Stimulated activated CD8-positive, alpha-beta memory T cell treated with anti-CD3 and anti-CD28 coated beads, Interleukin-7, amount 100 ng/mL, for 24 hours (primary cell): ENCODE results near the gene DLGAP4.

Experiments used
- DNase-seq: peaks from one replicate; pipeline ENCODE4 v3.0.0-alpha.2; 2020; ENCODE audit warnings: low read depth

Gene DLGAP4, protein sequence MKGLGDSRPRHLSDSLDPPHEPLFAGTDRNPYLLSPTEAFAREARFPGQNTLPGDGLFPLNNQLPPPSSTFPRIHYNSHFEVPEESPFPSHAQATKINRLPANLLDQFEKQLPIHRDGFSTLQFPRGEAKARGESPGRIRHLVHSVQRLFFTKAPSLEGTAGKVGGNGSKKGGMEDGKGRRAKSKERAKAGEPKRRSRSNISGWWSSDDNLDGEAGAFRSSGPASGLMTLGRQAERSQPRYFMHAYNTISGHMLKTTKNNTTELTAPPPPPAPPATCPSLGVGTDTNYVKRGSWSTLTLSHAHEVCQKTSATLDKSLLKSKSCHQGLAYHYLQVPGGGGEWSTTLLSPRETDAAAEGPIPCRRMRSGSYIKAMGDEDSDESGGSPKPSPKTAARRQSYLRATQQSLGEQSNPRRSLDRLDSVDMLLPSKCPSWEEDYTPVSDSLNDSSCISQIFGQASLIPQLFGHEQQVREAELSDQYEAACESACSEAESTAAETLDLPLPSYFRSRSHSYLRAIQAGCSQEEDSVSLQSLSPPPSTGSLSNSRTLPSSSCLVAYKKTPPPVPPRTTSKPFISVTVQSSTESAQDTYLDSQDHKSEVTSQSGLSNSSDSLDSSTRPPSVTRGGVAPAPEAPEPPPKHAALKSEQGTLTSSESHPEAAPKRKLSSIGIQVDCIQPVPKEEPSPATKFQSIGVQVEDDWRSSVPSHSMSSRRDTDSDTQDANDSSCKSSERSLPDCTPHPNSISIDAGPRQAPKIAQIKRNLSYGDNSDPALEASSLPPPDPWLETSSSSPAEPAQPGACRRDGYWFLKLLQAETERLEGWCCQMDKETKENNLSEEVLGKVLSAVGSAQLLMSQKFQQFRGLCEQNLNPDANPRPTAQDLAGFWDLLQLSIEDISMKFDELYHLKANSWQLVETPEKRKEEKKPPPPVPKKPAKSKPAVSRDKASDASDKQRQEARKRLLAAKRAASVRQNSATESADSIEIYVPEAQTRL

DNA sequence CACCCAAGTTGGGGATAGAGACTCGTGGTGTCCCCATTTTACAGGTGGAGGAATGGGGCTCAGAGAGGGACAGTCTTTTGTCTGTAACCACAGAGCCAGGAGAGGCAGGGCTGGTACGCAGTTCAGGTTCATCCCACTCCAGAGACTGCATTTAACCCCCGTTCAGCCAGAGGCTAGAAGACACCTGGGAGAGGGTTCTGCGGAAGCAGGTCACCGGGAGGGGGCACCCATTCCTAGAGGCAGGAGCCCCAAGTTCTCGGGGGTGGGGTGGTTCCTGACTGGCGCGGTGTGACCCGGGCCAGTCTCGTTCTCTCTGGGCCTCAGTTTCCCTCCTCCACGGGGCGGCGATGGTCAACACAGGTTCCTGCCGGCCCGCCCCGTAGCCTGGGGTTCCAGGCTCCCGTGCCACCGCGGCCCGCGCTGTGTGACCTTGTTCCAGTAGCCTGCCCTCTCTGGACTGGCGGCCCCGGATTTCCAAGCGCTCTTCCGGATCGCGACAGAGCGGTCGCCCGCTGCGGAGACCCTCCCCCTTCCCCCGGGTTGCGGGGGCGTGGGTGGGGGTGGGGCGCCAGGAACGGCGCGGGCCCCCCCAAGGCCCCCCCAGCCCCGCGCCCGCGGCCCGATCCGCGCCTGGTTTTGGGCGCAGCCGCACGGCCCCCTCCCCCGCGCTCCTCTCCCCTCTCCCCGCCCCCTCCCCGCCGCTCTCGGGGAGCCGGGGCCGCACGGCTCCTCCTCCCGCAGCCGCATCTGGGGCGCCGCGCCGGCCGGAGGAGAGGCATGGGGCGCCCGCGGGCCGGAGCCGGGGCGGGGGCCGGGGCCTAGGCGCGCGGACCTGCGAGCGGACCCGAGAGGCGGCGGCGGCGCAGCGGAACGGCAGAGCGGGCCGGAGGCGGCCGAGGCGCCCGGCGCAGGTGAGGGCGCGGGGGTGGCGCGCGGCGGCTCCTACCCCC is at the start of gene DLGAP4:
DLGAP4 (plus strand) TSS at position 738 of the 950 bp plus-strand sequence. CDS start 125,379 bp downstream, outside the sequence.
- DNase-seq: no peak

- no peak for DNase-seq
These were observed 46.7 kb upstream of the DLGAP4 start for GRCh38 chr20:36259177-36260061.

GRCh38 chr20:36260316-36260715 is 45.8 kb upstream of the DLGAP4 start:
- DNase-seq: no peak

GRCh38 chr20:36261389-36262105 is 44.6 kb upstream of the DLGAP4 start:
- no peak for DNase-seq

GRCh38 chr20:36262440-36262839 is 43.7 kb upstream of the DLGAP4 start:
- no peak for DNase-seq

- DNase-seq: no peak
These were observed 41.5 kb upstream of the DLGAP4 start for GRCh38 chr20:36264426-36265246.

DNA sequence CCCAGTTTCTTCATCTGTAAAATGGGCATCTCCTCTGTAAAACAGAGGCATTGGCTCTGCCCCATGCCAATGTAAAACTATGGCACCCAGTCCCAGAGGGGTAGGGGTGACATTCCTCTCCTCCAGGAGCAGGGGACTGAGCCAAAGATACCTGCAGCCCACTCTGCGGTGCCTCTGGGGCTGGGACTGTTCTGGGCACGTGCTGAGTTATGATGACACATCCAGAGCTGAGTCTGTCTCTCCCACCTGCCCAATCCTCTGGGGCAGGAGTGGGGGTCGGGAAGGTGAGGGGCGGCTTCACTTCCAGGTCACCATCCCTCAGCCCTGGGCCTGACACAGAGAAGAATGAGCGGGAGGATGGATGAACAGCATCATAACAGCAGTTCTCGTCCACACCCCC is 40.0 kb upstream of the DLGAP4 start:
- no peak for DNase-seq

- DNase-seq: no peak
These were observed 38.3 kb upstream of the DLGAP4 start for GRCh38 chr20:36267605-36268381.

DNA sequence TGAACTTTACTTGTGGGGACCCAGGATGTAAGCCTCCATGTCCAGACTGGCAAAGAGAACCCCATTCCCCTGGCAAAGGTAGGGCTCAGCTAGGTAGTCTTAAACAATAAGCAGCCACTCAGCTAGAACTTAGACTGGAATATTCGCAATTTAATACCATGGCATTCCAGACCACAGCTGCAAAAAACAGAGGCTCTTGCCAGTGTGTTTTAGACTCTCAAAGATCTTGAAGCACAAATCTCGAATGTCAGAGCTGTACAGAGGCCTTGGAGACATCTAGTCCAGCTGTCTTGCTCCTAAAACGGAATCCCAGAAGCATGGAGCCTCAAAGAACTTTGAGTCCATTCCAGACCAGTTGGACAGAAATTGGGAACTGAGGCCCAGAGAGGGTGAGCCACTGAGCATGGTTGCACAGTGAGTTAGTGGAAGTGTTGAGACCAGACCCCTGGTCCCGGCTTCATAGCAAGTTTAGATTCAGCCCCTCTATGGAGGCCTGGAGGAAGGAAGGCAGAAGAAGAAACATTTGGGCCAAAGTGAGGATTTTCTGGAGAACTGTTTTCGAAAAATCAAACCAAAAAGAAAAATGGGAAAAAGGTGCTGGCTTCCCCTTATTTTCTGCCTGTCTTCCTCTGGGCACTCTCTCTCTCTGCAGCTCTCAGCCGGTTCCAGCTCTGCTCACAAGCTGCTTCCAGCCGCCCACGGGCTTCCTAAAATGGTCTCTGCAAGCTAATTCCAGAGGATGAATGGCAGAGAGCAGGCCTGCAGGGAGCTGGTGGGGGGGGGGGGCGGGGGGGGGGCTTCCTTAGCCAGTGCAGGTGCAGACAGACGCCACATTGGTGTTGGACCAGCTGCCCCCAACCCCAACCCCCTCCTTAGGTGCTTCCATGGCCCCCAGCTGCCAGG is 37.4 kb upstream of the DLGAP4 start:
- DNase-seq: no peak

DNA sequence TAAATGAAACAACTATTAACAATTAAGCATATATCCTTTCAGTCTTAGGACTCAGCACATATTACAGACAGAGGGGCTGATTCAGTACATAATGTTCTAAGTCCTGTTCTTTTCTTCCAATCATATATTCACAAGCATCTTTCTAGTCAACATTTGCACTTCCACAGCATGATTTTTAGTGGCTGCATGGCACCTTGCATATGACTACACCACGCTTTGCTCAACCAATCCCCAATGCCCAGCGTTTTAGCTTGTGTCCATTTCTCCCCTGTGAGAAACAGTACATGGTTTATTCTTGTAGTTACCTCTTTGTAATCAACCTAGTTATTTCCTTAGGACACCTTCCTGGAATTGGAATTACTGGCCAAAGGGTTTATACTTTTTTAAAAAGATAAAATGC is 36.6 kb upstream of the DLGAP4 start:
- DNase-seq: no peak

GRCh38 chr20:36270744-36271638 is 35.1 kb upstream of the DLGAP4 start:
- DNase-seq: no peak

GRCh38 chr20:36271639-36272546 is 34.2 kb upstream of the DLGAP4 start:
- no peak for DNase-seq

GRCh38 chr20:36272547-36273220 is 33.5 kb upstream of the DLGAP4 start:
- DNase-seq: no peak

- no peak for DNase-seq
These were observed 32.5 kb upstream of the DLGAP4 start for GRCh38 chr20:36273414-36274180.
